NCI-H1092 (cell line): Measurements from ENCODE around the gene SECTM1.

Experiments
- DNase-seq: peaks from one replicate; lab custom pipeline; 2025; lab: John Stamatoyannopoulos, UW

SECTM1 gene

DNA sequence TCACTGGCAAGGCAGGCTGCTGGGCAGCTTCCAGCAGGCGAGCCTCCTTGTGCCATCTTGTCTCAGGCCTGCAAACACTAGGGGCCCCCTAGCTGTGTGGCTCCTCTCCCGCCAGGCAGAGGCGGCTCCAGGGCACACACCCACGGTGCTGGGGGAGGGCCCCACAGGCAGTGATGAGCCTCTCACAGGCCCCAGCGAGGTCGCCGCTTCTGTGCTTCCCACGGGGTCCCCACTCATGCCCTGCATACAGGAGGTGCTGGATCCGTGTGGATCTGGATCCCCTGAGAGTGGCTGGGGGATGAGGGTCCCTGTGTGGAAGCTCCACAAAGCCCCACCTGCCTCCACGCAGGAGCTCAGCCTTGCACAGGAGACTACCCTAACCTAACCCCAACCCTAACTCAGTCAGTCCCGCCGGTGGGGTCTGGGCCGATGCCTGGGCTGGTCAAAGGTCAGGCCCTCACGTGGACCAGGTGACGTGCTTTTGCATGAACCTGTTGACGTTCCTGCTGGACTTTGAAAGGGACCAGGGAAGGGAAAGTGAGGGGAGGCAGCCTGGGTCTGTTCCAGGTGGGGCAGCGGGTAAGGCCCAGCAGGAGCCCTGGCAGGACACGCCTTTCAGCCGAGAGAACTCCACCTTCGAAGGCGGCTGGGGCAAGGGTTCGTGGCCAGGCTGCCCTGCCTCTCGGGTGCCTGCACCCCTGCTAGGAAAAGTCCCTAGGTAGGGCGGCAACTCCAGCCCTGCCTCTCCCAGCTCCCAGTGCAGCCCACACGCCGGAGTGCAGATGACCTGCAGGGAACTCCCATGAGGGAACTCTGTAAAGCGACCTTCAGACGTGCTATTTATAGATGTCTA lies 5.2 kb downstream of the SECTM1 start:
- no peak for DNase-seq

DNA sequence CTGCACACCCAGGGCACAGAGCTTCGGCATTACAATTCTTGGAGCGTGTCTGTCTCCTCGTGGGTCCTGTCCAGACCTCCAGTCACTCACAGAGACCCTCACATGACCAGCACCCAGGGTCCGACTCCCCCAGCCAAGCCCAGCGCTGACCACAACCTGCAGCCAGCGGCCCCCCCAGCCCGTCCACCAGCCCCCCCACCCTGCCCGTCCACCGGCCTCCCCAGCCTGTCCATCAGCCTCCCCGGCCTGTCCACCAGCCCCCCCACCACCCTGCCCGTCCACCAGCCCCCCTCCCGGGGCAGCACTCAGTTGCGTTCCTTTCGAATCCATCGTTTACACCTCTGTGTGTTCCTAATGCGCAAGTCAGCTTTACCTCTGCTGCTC lies 5.8 kb downstream of the SECTM1 start:
- DNase-seq = no peak

DNA sequence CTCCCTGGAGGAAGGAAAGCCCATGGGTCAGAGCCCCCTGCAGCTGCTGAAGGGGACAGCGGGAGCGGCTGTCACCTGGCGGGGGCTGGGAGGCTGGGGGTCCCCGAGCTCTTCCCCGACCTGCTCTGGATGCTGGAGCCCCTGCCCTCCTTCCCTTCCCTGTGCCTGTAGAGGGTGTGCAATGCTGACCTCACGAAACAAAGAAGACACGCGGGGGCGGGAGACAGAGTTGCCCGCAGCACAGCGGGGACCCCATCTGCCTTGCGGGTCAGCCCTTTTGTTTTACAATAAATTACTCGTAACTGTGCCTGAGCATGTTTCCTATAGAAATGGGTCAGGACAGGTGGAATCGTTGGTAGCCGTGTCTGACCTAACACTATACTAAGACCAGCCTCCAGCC lies 6.3 kb downstream of the SECTM1 start:
- DNase-seq = no peak

DNA sequence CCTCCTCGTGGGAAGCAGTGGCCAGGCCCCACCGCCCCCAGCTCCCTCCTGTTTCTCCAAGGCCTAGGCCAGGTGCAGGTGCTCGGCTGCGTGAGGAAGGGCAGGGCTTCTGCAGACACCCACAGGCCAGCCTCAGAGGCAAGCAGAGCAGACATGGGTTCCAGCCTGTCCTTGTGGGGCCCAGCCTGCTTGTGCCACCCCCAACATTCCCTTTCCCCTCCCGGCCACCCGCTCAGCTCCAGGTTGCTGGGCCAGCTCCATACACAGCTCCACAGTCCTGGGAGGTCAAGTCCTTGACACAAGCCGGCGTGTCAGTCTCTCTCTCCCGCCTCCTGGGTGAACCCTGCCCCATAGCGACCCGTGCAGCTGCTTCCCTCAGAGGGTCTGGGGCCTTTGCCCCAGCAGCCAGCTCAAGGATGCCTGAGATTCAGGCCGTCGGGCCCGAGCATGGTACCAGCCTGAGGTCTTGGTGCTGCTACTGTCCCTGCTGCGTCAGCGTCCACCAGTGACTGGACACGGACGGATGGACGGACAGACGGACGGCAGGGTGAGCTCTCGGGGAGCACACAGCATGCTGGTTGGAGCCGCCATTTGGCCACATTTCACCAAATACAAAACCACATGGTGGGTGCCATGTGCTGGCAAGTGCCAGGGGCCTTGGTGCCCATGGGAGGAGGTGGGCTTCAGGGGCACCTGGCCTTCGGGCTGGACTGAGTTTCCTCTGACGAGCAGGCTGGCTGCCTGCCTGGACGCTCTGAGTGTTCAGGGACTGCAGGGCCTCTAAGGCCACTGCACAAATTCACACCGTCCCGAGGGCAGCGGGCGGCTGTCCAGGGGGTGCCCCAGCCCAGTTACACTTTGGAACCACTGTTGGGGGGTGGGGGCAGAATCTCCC lies 8.0 kb downstream of the SECTM1 start:
- DNase-seq = no peak

DNA sequence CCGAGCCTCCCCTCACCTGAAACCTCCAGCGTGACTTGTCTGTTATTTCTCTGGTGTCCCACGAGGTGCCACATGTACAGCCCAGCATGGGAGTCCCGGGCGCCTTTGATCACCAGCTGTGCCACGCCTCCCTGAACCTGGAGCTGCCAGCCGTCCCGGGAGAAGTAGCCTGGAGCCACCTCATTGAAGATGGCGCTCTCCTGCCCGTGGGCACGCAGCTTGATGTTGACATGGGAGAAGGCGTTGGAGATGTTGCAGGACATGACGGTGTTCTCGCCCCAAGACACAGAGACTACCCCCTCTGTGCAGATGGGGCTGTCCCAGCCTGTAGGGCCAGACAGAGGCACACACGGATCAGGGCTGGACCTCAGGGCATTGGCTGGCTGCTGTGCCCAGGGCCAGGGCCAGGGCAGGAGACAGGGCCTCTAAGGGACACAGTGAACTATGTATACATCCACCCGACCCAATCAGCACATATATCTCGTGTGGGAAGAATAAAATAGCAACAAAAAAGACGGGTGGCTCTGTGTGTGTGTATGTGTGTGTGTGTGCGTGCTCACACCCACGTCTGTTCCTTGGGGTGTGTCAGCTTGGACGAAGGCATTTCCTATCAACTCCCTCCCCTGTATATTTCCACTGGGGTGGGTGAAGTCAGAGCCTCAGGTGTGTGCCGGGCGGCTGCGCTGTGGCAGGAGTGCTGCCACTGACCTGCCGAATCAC lies 8.8 kb downstream of the SECTM1 start:
- DNase-seq = no peak

DNA sequence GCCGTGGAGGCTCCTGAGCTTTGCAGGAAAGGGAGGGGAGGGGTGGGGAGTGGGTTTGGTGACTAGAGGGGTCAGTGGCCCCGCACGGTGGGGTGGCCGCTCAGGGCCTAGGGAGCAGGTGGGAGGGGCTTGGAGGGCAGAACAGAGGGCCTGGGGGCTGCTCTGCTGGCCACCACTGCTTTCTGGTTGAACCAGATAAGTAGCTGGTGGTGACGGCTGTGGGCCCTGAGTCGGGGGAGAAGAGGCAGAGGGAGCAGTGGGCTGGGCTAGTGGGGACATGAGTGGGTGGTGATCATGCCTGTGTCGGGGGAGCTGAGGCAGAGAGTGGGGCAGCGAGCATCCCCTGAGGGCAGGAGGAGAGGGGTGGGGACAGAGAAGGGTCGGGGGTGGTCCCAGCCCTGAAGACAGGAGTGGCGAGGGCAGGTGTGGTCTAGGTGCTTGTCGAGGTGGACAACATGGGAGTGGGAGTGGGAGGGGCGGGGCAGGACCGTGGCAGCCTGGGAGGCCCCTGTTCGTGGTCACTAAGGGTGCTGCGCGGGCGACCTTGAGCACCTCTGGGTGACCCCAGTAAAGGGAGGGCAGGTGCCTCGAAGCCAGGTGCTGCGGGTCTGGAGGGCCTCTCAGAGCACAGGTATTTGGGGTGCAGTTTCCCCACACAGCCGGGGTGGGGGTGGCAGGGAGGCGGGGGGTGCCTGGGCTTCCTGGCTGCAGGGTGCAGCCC lies 9.9 kb downstream of the SECTM1 start:
- no peak for DNase-seq

DNA sequence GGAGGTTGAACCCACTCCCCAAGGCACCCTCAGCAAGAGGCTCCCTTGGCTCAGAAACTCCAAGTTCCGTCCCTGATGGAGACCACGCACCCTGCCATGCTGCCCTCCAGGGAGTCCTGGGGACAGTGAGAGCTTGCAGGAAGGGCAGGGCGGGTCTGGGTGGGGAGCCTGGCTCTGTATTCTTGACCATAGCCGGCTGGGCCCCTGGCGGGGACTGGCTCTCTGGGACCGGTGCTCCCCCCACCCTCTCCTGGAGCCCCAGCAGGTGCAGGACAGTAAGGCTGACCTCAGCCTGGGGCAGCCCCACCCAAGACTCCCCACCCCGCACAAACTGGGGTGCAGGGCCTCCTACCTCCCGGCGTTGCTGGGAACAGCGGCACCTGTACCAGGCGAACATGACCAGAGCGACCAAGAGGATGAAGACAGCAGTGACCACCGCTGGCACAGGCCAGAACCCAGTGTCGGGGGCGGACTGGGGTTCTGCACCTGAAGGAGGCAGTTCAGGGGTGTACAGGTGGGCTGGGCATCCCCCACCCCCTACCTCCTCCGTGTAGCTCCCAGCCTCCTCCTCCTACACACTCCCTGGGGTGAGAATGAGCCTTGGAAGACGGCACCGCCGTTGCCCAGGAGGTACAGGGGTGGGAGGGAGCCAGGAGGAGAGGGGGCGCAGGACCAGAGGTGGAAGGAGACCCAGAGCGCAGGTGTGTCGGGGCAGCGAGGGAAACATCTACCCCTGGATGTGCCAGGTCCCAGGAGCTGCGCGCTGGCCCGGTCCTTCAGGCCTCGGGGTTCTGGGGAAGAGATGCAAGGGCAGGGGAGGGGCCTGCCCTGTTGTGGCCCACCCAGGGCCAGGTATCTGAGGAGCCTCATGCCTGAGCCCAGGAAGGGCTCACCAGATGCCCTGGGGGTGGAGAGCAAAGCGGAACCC lies 10.8 kb downstream of the SECTM1 start:
- DNase-seq = no peak

DNA sequence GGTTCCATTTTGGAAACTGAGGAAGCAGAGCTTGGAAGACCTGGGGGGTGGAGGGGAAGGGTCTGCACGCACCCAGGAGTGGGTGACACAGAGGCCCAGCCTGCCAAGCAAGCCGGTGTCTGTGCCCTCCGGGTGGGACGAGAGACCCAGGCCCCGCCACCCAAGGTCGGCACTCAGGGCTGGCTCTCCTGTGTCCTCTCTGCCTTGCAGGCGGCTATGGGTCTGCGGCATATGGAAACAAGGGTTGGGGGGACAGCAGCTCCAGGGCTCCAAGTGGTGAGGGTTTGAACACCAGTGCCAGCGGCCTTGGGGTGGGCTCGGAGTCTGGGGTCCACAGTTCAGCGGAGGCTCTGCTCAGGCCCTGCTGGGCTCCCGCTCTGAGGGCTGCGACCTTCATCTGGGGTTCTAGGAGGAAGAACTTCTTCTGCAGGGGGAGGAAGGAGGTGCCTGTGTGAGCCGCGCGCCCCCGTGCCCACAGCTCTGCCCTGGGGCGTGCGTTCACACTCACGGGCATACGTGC lies 11.6 kb downstream of the SECTM1 start:
- no peak for DNase-seq

DNA sequence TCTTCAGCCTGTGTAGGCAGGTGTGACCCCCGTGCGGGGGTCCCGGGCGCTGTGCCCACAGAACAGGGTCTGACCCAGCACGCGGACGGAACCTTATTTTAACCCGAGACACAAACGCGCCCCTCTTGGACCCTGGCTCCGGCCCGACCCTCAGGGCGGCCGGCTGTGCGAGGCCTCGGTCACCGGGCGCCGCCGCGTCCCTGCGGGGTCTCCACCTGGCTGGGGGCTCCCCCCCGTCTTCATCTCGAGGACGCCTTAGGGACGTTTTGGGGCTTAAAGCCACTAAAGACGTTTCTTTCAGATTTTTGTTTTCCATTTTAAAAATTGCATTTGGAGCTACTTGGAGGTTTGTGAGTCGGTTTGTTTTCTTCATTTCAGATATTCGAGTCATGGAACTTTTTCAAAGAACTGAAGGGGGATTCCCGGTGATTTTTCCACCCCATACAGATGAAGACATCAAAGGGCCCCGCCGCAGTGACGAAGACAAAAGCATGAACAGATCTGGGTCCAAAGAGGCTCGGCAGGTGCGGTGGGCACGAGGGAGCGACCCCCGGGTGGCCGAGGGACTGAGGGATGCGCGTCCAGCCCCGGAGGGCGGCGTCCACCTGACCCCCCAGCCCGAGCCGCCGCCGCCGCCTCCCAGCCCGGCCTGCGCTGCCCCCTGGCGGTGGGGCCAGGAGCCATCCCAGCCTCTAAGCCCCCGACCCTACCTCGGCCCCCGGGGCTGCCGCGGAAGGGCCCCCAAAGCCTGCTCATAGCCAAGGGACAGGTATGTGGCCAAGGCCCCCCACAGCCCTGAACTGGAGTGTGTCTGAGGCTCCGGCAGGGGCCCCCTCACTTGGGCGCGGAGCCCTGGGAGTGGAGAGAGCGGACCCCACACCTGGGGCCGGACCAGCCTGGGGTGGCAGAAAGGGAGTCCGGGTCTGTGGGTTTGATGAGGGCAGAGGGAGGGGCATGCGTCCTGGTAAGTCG lies 12.3 kb downstream of the SECTM1 start:
- no peak for DNase-seq

DNA sequence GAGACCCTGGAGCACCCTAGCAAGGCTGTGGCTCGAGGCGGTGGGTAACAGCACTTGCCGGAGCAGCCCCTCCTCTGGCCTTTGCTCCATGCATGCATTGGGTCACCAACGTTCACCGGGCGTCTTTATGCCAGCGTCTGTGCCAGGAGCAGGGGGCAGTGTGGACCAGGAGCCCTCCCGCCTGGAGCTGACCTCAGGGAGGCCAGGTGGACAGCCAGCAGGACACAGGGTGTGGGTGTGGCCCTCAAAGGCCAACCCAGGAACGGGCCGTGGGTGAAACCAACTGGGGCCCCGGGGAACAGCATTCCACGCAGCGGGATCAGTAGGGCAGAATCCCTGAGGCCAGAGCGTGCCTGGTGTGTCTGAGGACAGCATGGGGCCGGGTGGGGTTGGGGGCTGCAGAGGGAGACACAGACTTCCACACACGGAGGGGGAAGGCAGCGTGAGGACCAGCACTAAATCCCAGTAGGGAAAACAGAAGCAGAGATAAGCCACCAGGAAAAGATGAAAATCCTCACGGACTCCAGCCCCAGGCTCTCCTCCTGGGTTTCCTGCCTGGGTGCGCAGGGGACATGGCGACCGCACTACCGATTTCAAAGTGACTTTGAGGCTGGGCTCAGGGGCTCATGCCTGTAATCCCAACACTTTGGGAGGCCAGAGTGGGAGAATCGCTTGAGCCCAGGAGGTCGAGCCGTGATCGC lies 13.3 kb downstream of the SECTM1 start:
- DNase-seq = no peak

DNA sequence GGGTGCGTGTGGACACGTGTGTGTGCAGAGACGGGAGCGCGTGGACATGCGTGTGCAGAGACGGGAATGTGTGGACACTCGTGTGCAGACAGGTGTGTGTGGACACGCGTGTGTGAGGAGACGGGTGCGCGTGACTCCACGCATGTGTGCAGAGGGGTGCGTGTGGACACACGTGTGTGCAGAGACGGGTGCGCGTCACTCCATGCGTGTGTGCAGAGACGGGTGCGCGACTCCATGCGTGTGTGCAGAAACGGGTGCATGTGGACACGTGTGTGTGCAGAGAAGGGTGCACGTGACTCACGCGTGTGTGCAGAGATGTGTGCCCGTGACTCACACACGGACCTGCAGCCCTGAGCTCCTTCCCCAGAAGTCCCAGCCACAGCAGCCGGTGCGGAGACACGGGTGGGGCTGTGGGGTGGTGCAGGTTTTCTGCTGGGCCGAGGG lies 13.9 kb downstream of the SECTM1 start:
- no peak for DNase-seq

DNA sequence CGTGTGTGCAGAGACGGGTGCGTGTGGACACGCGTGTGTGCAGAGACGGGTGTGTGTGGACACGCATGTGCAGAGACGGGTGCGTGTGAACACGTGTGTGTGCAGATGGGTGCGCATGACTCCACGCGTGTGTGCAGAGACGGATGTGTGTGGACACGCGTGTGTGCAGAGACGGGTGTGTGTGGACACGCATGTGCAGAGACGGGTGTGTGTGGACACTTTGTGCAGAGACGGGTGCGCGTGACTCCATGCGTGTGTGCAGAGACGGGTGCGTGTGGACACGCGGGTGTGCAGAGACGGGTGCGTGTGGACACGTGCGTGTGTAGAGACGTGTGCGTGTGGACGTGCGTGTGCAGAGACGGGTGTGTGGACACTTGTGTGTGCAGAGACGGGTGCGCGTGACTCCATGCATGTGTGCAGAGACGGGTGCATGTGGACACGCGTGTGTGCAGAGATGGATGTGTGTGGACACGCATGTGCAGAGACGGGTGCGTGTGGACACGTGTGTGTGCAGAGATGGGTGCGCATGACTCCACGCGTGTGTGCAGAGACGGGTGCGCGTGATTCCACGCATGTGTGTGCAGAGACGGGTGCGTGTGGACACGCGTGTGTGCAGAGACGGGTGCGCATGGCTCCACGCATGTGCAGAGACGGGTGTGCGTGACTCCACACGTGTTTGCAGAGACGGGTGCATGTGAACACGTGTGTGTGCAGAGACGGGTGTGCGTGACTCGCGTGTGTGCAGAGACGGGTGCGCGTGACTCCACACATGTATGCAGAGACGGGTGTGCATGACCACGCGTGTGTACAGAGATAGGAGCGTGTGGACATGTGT lies 14.6 kb downstream of the SECTM1 start:
- DNase-seq = no peak

DNA sequence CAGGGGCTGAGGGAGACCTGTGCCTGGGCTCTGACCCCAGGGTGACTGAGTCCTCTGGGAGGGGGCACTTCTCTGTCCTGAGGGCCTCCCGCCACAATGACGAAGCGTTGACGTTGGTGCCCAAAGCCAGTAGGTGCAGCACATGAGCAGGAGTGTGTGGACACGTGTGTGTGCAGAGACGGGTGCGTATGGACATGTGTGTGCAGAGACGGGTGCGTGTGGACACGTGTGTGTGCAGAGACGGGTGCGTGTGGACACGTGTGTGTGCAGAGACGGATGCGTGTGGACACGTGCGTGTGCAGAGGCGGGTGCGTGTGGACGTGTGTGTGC lies 15.4 kb downstream of the SECTM1 start:
- no peak for DNase-seq

DNA sequence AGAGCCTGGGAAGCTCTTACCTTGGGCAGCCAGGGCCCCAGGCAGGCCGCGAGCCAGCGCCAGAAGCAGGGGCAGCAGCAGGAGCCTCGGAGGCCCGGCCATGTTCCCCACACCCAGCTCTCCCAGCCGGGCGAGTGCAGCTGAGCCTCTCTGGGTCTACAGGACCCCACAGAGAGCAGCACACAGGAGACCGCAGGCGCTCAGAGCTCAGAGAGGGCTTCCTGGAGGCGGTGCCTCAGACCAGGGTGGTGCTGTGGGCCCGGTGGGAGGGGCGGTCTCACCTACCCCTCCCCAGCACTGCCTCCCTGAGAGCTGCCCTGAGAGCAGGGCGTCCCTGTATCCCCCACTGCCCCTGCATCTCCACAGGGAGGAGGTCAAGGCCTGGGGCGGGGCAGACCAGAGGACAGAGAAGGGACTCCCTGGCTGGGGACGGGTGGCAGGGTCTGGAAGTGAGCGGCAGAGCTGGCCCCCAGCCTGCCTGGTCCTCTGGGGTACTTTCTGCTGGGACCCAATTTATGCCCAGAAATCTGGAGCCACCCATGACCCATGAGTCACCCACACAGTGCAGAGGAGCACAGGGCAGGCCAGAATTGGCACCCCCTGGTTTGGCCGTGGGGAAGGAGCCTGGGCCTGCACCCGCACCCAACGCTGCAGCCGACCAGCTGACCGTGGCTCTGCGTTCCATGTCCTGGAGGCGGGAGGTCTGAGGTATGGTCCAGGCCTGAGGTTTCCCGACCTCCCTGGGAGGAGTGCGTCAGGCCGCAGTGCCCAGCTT lies 16.0 kb downstream of the SECTM1 start, which contains the start of gene CD7:
CD7 (minus strand) TSS at position 215 of the 775 bp plus-strand sequence; CDS start at position 102, 113 bp downstream.
- DNase-seq = no peak

DNA sequence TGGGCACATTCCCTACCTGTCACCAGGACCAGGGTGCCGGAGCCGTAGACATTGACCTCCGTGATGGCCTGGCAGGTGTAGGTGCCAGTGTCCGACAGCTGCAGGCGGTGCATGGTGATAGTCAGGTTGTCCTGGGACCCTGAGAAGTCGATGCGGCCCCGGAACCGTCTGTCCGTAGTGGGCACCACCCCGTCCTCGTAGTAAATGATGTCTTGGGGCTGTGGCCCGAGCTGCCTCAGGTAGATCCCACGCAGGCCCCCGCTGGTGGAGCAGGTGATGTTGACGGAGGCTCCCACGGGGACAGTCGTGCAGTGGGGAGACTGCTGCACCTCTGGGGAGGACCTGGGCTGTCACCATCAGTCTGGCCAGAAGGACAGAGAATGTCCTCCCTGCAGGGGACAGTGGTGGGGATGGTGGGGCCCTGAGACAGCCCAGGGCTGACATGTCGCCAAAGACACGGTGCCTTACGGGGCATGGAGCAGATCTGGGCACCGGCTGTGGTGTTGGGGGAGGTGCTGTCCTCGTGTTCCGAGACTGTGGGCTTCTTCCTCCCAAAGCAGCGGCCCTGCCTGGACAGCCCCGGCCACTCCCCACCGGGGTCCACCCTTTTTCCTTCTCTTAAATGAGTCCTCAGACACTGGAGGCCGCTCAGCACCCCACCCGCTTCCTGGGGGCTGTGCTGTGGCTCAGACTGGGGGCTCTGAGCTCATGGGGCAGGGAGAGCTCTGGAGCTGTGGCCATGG lies 16.7 kb downstream of the SECTM1 start:
- no peak for DNase-seq

DNA sequence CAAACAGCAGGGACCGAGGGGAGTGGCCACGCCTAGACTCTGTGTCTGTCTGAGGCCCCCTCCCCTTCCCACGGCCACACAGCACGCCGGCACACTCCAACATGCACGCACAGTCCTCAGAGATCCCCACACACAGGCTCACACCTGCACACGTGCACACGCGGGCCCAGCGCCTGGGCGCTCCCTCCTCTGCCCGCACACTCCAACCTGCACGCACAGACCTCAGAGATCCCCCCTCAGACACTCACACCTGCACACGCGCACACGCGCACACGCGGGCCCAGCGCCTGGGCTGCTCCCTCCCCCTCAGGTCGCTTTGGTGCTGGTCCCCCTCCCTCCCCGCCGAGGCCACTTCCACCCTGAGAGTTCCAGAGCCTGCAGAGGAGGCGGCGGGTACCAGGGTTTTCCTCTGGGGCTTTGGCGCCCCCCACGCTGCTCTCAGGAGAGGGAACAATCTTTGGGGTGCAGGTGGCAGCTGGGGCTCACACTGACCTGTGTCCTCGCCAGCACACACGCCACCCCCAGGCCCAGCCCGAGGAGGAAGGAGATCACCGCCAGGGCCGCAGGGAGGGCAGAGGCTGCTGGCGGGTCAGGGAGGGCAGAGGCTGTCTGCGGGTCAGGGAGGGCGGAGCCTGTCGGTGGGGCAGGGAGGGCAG lies 17.7 kb downstream of the SECTM1 start:
- no peak for DNase-seq
